Activated CD4-positive, alpha-beta T cell treated with anti-CD3 and anti-CD28 coated beads for 48 hours (primary cell): ENCODE measurements around the gene DLK1.

Experiments
- DNase-seq: peaks from one replicate; pipeline ENCODE4 v3.0.0-alpha.2; 2020

Gene DLK1

DNA sequence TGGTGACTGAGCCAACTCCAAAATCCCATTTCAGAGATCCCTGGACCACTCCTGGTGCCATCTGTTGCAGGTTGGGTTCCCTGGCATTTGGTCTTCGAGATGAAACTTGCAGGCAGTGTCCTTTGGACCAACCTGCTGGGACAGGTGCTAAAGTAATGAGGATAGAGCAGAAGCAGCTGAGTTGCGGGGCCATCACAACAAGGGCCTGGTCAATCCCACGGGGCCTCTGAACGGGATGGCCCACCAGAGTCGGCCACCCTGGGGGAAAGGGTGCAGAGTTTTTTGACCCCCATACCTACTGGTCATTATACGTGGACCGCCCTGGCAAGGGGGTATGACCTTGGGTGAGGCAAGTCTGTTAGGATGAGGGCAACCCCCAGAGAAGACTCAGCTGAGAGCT lies 39.3 kb downstream of the DLK1 start:
- DNase-seq = no peak

DNA sequence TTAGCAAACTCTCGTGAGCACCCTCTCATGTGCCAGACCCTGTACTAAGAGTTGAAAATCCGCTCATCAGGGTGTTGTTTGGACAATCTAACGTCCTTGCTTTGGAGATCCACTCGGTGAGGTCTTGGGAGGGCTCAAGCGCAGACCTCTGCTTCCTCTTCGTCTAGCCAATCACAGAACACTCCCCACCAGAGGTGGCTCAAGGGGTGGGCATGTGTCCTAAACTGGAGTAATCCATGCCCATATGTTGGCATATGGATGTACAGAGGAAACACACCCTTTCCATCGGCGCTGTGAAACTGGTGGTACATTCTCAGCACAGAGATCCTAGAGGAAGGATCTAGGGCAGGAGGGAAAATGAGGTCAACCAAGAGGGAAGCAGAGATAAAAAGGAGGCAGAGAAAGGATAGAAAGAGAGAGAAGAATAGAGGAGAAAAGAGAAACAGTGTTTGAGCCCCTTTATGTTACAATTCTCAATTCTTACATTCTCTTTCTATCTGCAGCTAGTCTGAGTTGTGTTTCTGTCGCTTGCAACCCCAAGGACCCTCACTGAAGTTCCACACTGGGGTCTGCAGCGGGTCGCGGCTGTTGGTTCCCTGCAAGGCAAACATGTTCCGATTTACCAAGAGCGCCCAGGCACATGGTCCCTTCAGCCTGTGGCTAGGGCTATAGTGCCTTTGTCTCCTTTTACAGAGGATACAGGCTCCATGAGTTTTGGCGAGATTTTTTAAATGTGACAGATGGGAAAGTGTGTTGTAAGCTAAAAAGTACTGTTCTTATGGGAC lies 40.5 kb downstream of the DLK1 start:
- DNase-seq = no peak

DNA sequence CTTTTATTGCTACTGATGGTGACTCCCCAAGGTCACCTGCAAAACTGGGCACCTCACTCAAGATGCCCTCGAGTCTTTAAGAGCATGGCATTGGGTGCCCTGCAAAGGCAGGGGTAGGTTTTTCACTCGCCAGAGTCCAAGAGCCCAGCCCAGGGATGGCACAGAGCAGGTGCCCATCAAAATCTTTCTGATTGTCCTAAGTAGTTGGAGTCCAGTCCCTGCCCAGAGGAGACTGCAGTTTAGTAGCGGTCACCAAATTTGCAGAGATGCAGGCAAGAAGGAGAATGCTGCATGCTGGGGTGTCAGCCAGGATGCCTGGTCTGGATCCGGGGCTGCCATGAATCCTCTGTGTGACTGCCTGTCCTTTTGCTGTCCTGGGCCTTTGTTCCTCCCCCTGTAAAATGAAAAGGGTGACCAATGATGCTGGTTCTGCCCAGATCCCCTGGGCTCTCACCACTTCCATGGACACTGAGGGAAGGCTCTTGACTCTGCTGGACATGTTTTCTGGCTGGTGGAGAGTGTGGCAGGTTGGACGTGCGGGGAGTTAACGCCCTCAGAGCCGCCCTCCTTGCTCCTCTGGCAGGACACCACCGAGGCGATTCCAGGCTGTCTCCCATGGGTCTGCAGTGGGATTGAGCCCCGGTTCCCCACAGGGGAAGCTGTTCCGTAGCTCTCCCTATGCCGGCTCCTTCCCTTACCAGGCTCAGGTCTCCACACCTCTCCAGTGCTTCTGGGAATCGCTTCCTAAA lies 41.3 kb downstream of the DLK1 start:
- DNase-seq = no peak

- no peak for DNase-seq
These were observed 42.6 kb downstream of the DLK1 start for GRCh38 chr14:100769035-100769939.

GRCh38 chr14:100770046-100770445 lies 43.4 kb downstream of the DLK1 start:
- DNase-seq = no peak

GRCh38 chr14:100770605-100771120 lies 44.0 kb downstream of the DLK1 start:
- no peak for DNase-seq

GRCh38 chr14:100771121-100771800 lies 44.6 kb downstream of the DLK1 start:
- no peak for DNase-seq

GRCh38 chr14:100772607-100773165 lies 46.0 kb downstream of the DLK1 start:
- DNase-seq = no peak

DNA sequence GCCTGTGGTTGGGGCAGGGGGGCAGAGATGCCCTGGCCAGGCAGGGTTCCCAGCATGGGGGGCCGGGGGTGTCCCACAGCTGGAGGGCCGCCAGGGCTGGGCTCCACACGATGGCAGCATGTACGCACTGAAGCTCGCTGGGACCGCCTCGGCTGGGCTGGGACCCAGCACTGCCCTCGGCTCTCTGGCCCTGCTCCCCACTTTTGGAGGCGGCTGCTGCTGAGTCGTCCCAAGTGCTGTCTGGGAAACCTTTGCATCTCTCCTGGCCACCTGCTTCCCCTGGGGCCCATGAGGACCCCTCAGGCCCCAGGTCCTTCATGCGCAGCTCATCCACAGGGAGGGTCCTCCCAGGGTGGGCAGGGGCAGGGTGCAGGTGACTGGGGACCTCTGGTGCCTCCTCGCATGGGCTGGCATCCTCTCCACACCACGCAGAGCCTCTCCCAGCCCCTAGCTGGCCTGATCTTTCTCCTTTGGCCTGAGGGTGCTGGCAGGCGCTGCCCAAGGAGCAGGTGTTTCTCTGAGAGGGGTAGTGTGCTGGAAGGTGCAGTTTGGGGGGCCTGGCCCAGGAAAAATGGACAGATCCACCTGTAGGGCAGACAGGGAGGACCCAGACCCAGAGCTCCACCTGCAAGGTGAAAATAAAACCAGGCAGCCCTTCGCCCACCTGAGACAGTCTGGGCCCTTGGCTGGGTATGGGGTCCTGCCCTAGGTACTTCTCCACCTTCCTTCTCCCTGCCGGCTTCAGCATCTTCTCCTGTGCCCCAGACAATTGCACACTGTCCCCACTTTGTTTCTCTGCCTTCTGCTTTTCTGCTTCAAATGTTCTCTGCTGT lies 46.9 kb downstream of the DLK1 start:
- no peak for DNase-seq

DNA sequence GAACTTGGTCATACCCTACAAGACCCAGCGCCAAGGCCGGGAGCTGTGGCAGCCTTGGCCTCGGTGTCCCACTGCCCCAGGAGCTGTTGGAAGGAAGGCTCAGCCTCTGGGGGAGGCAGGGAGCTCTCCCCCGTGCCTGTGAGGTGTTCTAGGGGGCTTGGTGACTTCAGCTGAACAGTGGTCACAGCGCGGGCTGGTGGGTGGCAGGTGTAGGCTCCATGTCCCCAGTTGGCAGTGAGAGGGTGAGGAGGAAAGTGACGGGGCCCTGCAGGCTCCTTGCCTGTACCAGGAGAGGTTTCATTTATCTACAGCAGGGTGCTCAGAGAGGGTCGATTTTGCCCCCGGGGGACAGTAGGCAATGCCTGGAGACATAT lies 47.5 kb downstream of the DLK1 start:
- no peak for DNase-seq

GRCh38 chr14:100775351-100775830 lies 48.7 kb downstream of the DLK1 start:
- no peak for DNase-seq

DNA sequence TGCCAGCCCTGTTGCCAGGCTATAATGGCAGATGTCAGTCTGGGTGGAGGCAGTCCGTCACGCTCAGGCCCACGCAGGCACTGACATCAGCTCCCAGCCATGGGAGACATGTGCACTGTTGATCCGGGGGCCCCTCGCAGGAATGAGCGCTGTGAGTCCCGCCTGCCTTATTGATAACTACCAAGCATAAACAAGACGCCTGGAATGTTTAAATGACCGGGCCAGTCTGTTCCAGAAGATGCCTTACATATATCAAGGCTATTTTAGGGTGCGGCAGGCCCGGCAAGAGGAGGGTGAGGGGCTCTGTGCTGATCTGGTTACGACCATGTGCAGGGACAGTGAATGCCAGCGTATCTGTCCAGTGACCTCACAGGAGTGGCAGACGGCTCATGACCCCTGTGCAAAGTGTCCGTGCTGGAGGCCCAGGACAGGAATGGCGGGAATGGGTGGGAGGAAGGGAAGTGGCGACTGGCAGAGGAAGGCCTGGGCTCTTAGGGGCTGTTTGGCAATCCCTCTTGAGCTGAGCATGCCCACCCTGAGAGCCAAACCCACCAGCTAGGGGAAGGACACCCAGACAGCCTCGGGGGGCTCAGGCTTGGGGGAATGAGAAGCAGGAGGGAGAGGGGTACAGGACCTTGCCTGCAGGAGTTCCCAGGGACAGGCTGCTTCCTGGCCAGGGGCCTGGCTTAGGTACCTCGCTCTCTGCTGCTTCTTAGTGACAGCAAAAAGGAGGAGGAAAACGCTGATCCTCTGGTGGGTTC lies 49.3 kb downstream of the DLK1 start:
- DNase-seq = no peak

DNA sequence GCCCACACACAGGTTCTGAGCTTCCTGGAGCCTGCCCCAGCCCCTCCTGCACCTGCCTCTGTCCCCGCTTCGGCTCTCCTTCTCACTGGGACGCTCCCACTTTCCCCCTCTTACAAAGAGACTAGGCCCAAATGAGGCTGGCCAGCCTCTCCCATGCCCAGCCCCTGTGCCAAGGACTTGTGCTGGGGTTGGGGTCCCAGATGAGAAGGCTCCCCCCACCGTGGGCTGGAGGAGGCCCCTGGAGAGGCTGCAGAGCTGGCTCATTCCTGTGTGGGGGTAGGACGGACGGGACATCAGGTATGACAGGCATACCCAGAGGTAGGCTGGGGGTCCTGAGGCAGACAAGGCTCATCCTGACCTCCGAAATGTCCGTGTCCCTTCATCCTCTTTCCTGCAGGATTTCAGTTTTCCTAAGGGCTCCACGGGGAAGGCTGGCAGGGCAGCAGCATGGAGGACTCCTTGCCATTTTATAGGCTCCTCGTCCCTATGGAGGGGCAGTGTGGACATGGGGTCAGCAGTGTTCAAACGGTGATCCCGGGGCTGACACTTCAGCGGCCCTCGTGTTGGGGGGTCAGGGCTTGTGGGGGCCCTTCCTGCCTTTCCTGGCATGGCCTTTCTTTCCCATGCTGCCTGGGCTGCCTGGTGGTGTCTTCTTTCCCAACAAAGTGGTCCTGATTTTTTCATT lies 50.1 kb downstream of the DLK1 start:
- DNase-seq = no peak

GRCh38 chr14:100777366-100777817 lies 50.7 kb downstream of the DLK1 start:
- DNase-seq = no peak

DNA sequence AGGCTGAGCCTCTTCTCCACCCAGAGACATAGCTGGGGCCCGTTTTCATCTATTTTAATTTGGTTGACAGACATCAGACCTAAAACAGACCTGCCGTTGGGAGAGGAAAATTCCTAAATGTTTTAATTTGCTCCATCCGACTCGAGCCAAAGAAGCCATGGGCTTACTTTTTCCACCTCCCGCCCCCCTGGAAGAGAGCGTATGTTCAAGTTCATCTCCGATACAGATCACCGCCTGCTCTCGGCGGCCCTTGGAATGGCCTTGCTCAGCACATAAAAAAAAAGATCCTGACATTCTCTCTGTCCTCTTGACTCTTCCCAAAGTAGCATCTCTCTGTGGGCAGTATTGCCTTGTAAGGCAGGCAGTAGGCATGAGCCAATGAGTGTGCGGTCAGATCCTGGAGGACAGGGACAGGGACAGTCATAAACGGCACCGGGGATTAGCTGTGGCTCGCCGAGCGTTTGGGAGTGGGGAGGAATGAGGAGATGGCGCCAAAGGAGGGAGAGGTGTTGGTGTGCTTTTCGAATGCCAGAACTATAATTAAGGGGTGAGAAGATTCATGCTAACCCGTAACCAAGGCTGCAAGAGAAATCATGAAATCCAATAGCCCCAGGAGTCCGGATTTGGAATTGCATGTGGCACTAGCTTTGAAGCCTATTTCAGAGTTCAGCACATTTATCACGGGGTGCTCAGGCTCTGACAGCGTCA lies 51.3 kb downstream of the DLK1 start:
- DNase-seq = no peak

GRCh38 chr14:100778526-100778882 lies 51.8 kb downstream of the DLK1 start:
- no peak for DNase-seq

DNA sequence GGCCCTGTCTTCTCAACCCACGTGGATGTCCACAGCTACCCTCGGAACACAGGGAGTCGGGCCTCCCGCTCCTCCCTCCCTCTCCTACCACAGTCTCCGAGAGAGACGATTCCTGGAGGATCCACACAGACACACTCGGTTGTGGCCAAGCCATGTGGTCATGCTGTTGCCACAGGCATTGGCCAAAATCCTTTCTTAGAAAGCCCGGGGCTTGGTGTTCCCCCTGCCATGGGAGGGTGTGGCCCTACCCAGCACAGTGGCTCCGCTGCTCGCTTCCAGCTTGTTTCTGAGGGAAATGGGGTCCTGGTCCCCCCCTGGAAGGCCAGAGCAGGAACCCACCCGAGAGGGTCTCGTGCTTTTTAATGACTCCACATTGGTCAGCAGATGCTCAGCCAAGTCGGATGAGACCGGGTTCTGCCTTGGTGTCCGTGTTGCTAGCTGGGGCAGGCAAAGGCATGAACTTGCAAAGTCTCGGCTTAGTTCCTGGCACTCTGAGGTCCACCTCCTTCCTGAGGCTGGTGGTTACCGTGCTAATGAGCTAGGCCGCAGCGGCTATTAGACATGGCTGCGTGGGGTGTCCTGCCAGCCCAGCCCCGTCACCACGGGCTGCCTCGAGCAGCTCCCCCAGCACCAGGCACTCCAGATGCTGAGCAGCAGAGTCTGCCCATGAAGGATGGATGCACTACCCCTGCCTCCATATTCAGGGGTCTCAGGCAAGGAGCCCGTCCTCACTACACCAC lies 52.4 kb downstream of the DLK1 start:
- no peak for DNase-seq

DNA sequence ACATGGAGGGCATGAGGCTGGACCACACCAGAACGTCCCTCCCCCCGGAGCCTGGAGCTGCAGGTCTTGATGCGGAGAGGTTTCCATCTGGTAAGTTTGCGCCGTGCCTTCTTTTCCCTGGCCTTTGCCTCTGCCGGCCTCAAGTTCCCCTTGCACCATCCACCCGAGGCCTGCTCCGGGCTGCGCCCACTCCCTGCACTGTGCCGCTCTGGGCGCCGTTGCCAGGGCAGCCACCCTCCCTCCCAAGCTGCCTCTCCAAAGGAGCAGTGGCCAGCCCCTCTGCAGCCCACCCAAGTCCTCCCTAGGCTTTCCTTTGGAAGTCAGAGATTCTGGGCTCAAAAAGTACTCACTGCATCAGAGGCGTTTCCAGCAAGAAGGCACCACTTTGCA lies 53.0 kb downstream of the DLK1 start:
- no peak for DNase-seq
